Measurements from ENCODE around the gene C1orf174. TPM values are rescaled to one million over a fixed set of nuclear protein-coding genes. Genes with fewer than 3 reads are reported as not detected.

C1orf174 gene
- total and polyA plus RNA-seq, 4 donors, result 10.8 to 19.3 (median 17.6) TPM

DNA sequence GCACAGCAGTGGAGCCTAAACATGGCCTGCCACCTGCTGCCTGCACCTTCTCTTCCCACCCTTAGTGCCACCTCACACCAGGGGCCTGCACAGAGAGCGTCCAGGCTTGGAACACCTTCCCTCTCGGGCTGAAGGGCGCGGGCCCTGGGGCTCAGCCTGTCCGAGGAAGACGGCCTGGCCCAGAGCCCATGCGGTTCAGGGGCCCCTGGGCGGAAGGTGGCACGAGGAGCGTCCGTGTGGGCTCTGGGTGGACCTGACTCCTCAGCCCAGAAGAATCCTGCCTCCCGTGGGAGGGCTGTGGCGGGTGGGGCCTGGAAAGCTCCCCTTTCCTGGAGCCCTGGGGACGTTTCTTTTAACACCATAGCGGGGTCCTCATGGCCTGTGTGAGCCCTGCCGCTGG lies 23.4 kb downstream of the C1orf174 start:
- H3K4me1 ChIP-seq (ENCODE audit: control insufficient read depth in 5 of 5, insufficient read depth in 5 of 5, low read length in 5 of 5), result no peaks in the 10 kb centered on the region
- ATAC-seq (ENCODE audit: insufficient read depth, low FRiP score), result no peak
- DNase-seq, result no peak
- H3K4me3 ChIP-seq, result no peak overlapping the region
- H3K27me3 ChIP-seq (ENCODE audit: control insufficient read depth in 3 of 3, insufficient read depth in 3 of 3, low read length in 2 of 3), result no peaks in the 10 kb centered on the region
- H3K9me3 ChIP-seq (ENCODE audit: control insufficient read depth in 4 of 4, insufficient read depth in 3 of 4, low read length in 3 of 4), result peaks cover 0 to 6% (median 2%) of the 10 kb centered on the region in 4 donors
- no peak overlapping the region for H3K9ac ChIP-seq (ENCODE audit: insufficient read depth in 1 of 2, low read length in 2 of 2)
- WGBS, 2 donors, result 92% methylated on average over 16 of the region's 16 CpGs
- H3K36me3 ChIP-seq (ENCODE audit: control insufficient read depth in 4 of 4, insufficient read depth in 4 of 4, low read length in 4 of 4), result peaks cover 8 to 43% (median 25%) of the 10 kb centered on the region in 4 donors
- TF ChIP-seq, protein P1, sequence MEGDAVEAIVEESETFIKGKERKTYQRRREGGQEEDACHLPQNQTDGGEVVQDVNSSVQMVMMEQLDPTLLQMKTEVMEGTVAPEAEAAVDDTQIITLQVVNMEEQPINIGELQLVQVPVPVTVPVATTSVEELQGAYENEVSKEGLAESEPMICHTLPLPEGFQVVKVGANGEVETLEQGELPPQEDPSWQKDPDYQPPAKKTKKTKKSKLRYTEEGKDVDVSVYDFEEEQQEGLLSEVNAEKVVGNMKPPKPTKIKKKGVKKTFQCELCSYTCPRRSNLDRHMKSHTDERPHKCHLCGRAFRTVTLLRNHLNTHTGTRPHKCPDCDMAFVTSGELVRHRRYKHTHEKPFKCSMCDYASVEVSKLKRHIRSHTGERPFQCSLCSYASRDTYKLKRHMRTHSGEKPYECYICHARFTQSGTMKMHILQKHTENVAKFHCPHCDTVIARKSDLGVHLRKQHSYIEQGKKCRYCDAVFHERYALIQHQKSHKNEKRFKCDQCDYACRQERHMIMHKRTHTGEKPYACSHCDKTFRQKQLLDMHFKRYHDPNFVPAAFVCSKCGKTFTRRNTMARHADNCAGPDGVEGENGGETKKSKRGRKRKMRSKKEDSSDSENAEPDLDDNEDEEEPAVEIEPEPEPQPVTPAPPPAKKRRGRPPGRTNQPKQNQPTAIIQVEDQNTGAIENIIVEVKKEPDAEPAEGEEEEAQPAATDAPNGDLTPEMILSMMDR (IDR thresholded peaks at IDR 0.05; ENCODE audit: control extremely low read depth, extremely low read depth), result no peak
- no peak overlapping the region for H3K27ac ChIP-seq (ENCODE audit: low read depth in 1 of 2, low read length in 1 of 2)

GRCh38 chr1:3874736-3875135 lies 25.3 kb downstream of the C1orf174 start:
- peaks cover 8 to 44% (median 25%) of the 10 kb centered on the region in 4 donors for H3K36me3 ChIP-seq (ENCODE audit: control insufficient read depth in 4 of 4, insufficient read depth in 4 of 4, low read length in 4 of 4)
- no peak overlapping the region for H3K27ac ChIP-seq (ENCODE audit: low read depth in 1 of 2, low read length in 1 of 2)
- no peak overlapping the region for H3K4me3 ChIP-seq
- H3K9ac ChIP-seq (ENCODE audit: insufficient read depth in 1 of 2, low read length in 2 of 2), result no peak overlapping the region
- peaks cover 0 to 6% (median 2%) of the 10 kb centered on the region in 4 donors for H3K9me3 ChIP-seq (ENCODE audit: control insufficient read depth in 4 of 4, insufficient read depth in 3 of 4, low read length in 3 of 4)
- ATAC-seq (ENCODE audit: insufficient read depth, low FRiP score), result no peak
- H3K4me1 ChIP-seq (ENCODE audit: control insufficient read depth in 5 of 5, insufficient read depth in 5 of 5, low read length in 5 of 5), result no peaks in the 10 kb centered on the region
- DNase-seq, result no peak
- 96% methylated on average over 23 of the region's 23 CpGs for WGBS, 2 donors
- H3K27me3 ChIP-seq (ENCODE audit: control insufficient read depth in 3 of 3, insufficient read depth in 3 of 3, low read length in 2 of 3), result no peaks in the 10 kb centered on the region
- TF ChIP-seq, protein P1 (IDR thresholded peaks at IDR 0.05; ENCODE audit: control extremely low read depth, extremely low read depth), result no peak

DNA sequence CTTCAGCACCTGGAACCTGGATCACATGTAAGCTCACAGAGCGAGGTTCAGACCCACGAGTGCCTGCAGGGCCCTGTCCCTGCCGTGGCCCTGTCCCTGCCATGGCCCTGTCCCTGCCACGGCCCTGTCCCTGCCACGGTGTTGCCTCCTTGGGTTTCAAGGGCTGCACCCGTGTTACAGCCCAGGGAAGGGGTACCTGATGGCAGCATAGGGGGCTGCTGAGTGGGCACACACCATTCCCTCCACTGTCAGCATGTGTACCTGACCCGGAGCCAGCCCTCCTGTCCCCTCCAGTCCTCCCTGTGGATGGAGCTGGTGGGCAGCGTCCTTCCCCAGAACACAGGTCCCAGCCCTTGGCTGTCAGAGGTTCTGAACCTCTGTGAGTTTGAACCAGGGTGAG lies 27.5 kb downstream of the C1orf174 start:
- 90 to 94% methylated on average over 8 of the region's 8 CpGs for WGBS, 2 donors
- H3K36me3 ChIP-seq (ENCODE audit: control insufficient read depth in 4 of 4, insufficient read depth in 4 of 4, low read length in 4 of 4), result peaks cover 3 to 54% (median 21%) of the 10 kb centered on the region in 4 donors
- DNase-seq, result no peak

More for the DNA sequence above, 27.5 kb downstream of the C1orf174 start:
- no peak for ATAC-seq (ENCODE audit: insufficient read depth, low FRiP score)
- H3K9me3 ChIP-seq (ENCODE audit: control insufficient read depth in 4 of 4, insufficient read depth in 3 of 4, low read length in 3 of 4), result peaks cover 0 to 4% (median 0%) of the 10 kb centered on the region in 4 donors
- H3K4me3 ChIP-seq, result no peak overlapping the region
- TF ChIP-seq, protein P1 (IDR thresholded peaks at IDR 0.05; ENCODE audit: control extremely low read depth, extremely low read depth), result no peak
- peaks cover 0 to 2% (median 0%) of the 10 kb centered on the region in 5 donors for H3K4me1 ChIP-seq (ENCODE audit: control insufficient read depth in 5 of 5, insufficient read depth in 5 of 5, low read length in 5 of 5)
- H3K27me3 ChIP-seq (ENCODE audit: control insufficient read depth in 3 of 3, insufficient read depth in 3 of 3, low read length in 2 of 3), result no peaks in the 10 kb centered on the region
- no peak overlapping the region for H3K27ac ChIP-seq (ENCODE audit: low read depth in 1 of 2, low read length in 1 of 2)
- H3K9ac ChIP-seq (ENCODE audit: insufficient read depth in 1 of 2, low read length in 2 of 2), result no peak overlapping the region
